WTC11 (cell line): ENCODE results near the gene ZDHHC8.

Experiments used
- ATF1 ChIP-seq: sonication (generic); formaldehyde crosslinking; IDR thresholded peaks from 2 replicates; pipeline ENCODE4 v1.8.1; 2023; ENCODE audit warnings: mild to moderate bottlenecking, moderate library complexity, missing genetic modification reagents
- E2F1 ChIP-seq: sonication (generic); formaldehyde crosslinking; IDR thresholded peaks from 2 replicates; pipeline ENCODE4 v1.8.0; 2022; ENCODE audit warnings: mild to moderate bottlenecking, missing genetic modification reagents
- NFYB ChIP-seq: sonication (generic); formaldehyde crosslinking; conservative IDR thresholded peaks from 2 replicates; pipeline ENCODE4 v1.8.0; 2022; ENCODE audit warnings: low read depth, missing genetic modification reagents
- SMAD3 ChIP-seq: sonication (generic); formaldehyde crosslinking; IDR thresholded peaks from 2 replicates; pipeline ENCODE4 v1.8.0; 2022; ENCODE audit warnings: missing genetic modification reagents, mild to moderate bottlenecking, borderline replicate concordance
- USF1 ChIP-seq: sonication (generic); formaldehyde crosslinking; IDR thresholded peaks from 2 replicates; pipeline ENCODE4 v1.8.0; 2022; ENCODE audit warnings: mild to moderate bottlenecking, missing genetic modification reagents
- ZNF317 ChIP-seq: sonication (generic); formaldehyde crosslinking; IDR thresholded peaks from 2 replicates; pipeline ENCODE4 v1.8.1; 2023; ENCODE audit warnings: low read depth, mild to moderate bottlenecking, moderate library complexity, missing genetic modification reagents, borderline replicate concordance
- TF ChIP-seq, protein P1 (sequence below): fragments of 200-600 bp; IDR thresholded peaks from 2 replicates; pipeline ENCODE4 v1.8.0; 2022; ENCODE audit warnings: antibody characterized with exemption
- TF ChIP-seq, protein P2 (sequence below): fragments of 250-450 bp; sonication (Bioruptor Pico); IDR thresholded peaks from 2 replicates; pipeline ENCODE4 v2.1.2; 2022; ENCODE audit warnings: mild to moderate bottlenecking, moderate library complexity
- TF ChIP-seq, protein P3 (sequence below): sonication (generic); formaldehyde crosslinking; IDR thresholded peaks from 2 replicates; pipeline ENCODE4 v1.8.1; 2022; ENCODE audit warnings: missing genetic modification reagents, borderline replicate concordance
- TF ChIP-seq, protein P4 (sequence below): sonication (generic); formaldehyde crosslinking; IDR thresholded peaks from 2 replicates; pipeline ENCODE4 v1.8.1; 2022; ENCODE audit warnings: low read depth, mild to moderate bottlenecking, moderate library complexity, missing genetic modification reagents, borderline replicate concordance

DNA sequence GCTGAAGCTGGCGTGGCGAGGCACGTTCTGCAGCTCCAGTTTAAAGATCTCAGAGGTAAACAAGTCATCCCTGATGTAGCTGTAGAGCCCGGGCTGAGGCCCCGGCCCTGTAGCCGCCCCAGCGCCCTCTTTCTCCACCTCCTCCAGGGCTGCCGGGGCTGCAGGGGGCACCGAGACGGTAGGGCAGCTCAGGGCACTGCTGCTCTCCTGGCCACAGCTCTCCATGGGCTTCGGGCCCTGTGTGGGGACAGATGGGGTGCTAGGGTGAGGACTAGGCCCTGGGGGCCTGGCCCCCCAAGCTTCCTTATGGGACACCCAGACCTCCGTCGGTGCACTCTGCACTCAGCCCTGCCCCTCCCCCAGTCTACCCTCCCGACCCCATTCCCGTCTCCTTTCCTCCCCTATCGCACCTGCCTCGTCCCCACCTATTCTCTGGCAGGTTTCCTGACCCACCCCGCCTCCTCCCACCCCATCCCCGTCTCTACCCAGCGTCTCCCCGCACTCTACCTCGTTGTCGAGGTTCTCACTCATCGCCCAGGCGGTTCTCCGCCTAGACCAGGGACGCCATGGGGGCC, 15.1 kb upstream of the ZDHHC8 start:
- TF ChIP-seq, protein P1, sequence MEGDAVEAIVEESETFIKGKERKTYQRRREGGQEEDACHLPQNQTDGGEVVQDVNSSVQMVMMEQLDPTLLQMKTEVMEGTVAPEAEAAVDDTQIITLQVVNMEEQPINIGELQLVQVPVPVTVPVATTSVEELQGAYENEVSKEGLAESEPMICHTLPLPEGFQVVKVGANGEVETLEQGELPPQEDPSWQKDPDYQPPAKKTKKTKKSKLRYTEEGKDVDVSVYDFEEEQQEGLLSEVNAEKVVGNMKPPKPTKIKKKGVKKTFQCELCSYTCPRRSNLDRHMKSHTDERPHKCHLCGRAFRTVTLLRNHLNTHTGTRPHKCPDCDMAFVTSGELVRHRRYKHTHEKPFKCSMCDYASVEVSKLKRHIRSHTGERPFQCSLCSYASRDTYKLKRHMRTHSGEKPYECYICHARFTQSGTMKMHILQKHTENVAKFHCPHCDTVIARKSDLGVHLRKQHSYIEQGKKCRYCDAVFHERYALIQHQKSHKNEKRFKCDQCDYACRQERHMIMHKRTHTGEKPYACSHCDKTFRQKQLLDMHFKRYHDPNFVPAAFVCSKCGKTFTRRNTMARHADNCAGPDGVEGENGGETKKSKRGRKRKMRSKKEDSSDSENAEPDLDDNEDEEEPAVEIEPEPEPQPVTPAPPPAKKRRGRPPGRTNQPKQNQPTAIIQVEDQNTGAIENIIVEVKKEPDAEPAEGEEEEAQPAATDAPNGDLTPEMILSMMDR: no peak
- TF ChIP-seq, protein P2, sequence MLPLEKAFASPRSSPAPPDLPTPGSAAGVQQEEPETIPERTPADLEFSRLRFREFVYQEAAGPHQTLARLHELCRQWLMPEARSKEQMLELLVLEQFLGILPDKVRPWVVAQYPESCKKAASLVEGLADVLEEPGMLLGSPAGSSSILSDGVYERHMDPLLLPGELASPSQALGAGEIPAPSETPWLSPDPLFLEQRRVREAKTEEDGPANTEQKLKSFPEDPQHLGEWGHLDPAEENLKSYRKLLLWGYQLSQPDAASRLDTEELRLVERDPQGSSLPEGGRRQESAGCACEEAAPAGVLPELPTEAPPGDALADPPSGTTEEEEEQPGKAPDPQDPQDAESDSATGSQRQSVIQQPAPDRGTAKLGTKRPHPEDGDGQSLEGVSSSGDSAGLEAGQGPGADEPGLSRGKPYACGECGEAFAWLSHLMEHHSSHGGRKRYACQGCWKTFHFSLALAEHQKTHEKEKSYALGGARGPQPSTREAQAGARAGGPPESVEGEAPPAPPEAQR (CRISPR knock-in tag): no peak
- TF ChIP-seq, protein P3, sequence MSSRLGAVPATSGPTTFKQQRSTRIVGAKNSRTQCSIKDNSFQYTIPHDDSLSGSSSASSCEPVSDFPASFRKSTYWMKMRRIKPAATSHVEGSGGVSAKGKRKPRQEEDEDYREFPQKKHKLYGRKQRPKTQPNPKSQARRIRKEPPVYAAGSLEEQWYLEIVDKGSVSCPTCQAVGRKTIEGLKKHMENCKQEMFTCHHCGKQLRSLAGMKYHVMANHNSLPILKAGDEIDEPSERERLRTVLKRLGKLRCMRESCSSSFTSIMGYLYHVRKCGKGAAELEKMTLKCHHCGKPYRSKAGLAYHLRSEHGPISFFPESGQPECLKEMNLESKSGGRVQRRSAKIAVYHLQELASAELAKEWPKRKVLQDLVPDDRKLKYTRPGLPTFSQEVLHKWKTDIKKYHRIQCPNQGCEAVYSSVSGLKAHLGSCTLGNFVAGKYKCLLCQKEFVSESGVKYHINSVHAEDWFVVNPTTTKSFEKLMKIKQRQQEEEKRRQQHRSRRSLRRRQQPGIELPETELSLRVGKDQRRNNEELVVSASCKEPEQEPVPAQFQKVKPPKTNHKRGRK (CRISPR knock-in tag): no peak
- TF ChIP-seq ZNF317 (CRISPR knock-in tag) (no peak), USF1 (CRISPR knock-in tag) (no peak), E2F1 (no peak), ATF1 (CRISPR knock-in tag) (no peak), NFYB (CRISPR knock-in tag) (no peak), SMAD3 (no peak)
- TF ChIP-seq, protein P4, sequence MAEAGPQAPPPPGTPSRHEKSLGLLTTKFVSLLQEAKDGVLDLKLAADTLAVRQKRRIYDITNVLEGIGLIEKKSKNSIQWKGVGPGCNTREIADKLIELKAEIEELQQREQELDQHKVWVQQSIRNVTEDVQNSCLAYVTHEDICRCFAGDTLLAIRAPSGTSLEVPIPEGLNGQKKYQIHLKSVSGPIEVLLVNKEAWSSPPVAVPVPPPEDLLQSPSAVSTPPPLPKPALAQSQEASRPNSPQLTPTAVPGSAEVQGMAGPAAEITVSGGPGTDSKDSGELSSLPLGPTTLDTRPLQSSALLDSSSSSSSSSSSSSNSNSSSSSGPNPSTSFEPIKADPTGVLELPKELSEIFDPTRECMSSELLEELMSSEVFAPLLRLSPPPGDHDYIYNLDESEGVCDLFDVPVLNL (CRISPR knock-in tag): no peak
